Ascending aorta (tissue), 2 donors: Measurements from ENCODE around the gene DENND1B. TPM values are rescaled to one million over a fixed set of nuclear protein-coding genes. Genes with fewer than 3 reads are reported as not detected.

Experiments used
- DNase-seq, 2 donors: peaks; one replicate each; pipeline ENCODE4 v3.0.0-alpha.2; 2019; ENCODE audit warnings: low spot score in 2 of 2
- H3K27ac ChIP-seq, 2 donors: fragments of 200-600 bp; sonication (generic); one replicate each; pipeline ENCODE4 v1.5.1; 2016 to 2017; ENCODE audit warnings: mild to moderate bottlenecking in 1 of 2
- H3K27me3 ChIP-seq: fragments of 200-600 bp; sonication (generic); one replicate; pipeline ENCODE4 v1.5.1; 2017
- H3K36me3 ChIP-seq, 2 donors: fragments of 200-600 bp; sonication (generic); one replicate each; pipeline ENCODE4 v1.5.1; 2016
- H3K4me1 ChIP-seq, 2 donors: fragments of 200-600 bp; sonication (generic); one replicate each; pipeline ENCODE4 v1.5.1; 2016 to 2017; ENCODE audit warnings: mild to moderate bottlenecking in 1 of 2
- H3K4me3 ChIP-seq, 2 donors: fragments of 200-600 bp; sonication (generic); one replicate each; pipeline ENCODE4 v1.5.1; 2016 to 2017; ENCODE audit warnings: mild to moderate bottlenecking in 1 of 2
- H3K9me3 ChIP-seq, 2 donors: fragments of 200-600 bp; sonication (generic); one replicate each; pipeline ENCODE4 v1.5.1; 2016
- intact Hi-C: fragments of 100-400 bp; cut with DNase I; formaldehyde crosslinking; loops from one replicate; pipeline ENCODE4 v1.15.1; 2023
- total RNA-seq: library from RNA; depleted of rRNA; stranded (reverse); fragments of >200 nt; gene quantifications from one replicate; pipeline ENCODE4 v1.1.0, GENCODE V29; 2016
- TF ChIP-seq, protein P1 (sequence below), 3 experiments: fragments of 200-600 bp in 2 of 3; fragments of 450-650 bp in 1 of 3; sonication (generic) in 2 of 3; IDR thresholded peaks; one replicate each; pipeline ENCODE4 v1.5.1; 2016 to 2019; ENCODE audit warnings: antibody characterized with exemption in 3 of 3, mild to moderate bottlenecking in 1 of 3, moderate library complexity in 1 of 3

DENND1B gene
- total RNA-seq, 1 donor from 2014 or later, result 12.2 TPM

DNA sequence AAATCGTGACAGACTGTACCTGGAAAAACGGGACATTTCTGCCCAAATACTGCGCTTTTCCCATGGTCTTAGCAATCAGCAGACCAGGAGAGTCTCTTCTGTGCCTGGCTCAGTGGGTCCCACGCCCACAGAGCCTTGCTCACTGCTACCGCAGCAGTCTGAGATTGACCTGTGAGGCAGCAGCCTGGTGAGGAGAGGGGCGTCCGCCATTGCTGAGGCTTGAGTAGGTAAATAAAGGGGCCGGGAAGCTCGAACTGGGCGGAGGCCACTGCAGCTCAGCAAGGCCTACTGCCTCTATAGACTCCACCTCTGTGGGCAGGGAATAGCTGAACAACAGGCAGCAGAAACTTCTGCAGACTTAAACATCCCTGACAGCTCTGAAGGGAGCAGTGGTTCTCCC, 203.1 kb downstream of the DENND1B start:
- no peak for DNase-seq
- H3K9me3 ChIP-seq, result peaks cover 13 to 22% of the 10 kb centered on the region in 2 donors
- H3K4me3 ChIP-seq, result no peak overlapping the region
- intact Hi-C loops, result no loop called here
- no peak overlapping the region for H3K27ac ChIP-seq
- peaks cover 5 to 11% of the 10 kb centered on the region in 2 donors for H3K36me3 ChIP-seq
- no peaks in the 10 kb centered on the region for H3K27me3 ChIP-seq
- TF ChIP-seq, protein P1, sequence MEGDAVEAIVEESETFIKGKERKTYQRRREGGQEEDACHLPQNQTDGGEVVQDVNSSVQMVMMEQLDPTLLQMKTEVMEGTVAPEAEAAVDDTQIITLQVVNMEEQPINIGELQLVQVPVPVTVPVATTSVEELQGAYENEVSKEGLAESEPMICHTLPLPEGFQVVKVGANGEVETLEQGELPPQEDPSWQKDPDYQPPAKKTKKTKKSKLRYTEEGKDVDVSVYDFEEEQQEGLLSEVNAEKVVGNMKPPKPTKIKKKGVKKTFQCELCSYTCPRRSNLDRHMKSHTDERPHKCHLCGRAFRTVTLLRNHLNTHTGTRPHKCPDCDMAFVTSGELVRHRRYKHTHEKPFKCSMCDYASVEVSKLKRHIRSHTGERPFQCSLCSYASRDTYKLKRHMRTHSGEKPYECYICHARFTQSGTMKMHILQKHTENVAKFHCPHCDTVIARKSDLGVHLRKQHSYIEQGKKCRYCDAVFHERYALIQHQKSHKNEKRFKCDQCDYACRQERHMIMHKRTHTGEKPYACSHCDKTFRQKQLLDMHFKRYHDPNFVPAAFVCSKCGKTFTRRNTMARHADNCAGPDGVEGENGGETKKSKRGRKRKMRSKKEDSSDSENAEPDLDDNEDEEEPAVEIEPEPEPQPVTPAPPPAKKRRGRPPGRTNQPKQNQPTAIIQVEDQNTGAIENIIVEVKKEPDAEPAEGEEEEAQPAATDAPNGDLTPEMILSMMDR (IDR thresholded peaks at IDR 0.05), result no peak
- no peaks in the 10 kb centered on the region for H3K4me1 ChIP-seq

DNA sequence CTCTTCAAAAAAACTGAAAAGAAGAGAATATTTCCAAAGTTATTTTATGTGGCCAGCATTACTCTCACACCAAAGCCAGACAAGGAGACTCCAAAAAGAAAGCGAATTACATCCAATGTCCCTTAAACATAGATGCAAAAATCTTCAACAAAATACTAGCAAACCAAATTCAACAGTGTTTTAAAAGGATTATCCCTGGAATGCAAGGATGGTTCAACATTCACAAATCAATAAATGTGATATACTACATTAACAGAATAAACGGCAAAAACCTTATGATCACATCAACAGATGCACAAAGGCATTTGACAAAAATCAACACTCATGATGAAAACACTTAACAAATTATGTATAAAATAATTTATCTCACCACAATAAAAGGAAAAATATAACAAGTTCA, 207.8 kb downstream of the DENND1B start:
- TF ChIP-seq, protein P1 (IDR thresholded peaks at IDR 0.05), result no peak
- H3K4me1 ChIP-seq, result no peaks in the 10 kb centered on the region
- no peak for DNase-seq
- peaks cover 3 to 9% of the 10 kb centered on the region in 2 donors for H3K36me3 ChIP-seq
- no peak overlapping the region for H3K27ac ChIP-seq
- no peaks in the 10 kb centered on the region for H3K27me3 ChIP-seq
- intact Hi-C loops, result no loop called here
- H3K4me3 ChIP-seq, result no peak overlapping the region
- H3K9me3 ChIP-seq, result peaks cover 13 to 23% of the 10 kb centered on the region in 2 donors

DNA sequence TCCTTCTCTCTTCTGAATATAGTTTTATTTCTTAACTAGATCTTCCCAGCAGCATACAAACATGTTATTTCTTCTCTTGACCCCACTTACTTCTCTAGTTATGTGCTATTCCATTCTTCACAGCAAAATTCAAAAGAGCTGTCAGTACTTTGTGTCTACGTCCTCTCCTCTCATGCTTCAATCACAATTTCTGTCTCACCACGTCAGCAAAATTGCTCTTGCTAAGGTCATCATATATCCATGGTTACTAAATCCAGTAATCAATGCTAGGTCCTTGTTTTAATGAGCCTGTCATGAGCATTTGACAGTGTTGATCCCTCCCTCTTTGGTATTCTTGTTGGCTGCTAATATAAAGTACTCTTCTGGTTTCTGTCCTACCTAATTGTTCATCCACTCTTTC, 214.2 kb downstream of the DENND1B start:
- intact Hi-C loops, result no loop called here
- Histone ChIP-seq H3K36me3 (no peaks in the 10 kb centered on the region), H3K9me3 (no peaks in the 10 kb centered on the region), H3K27me3 (no peaks in the 10 kb centered on the region), H3K4me3 (no peak overlapping the region), H3K27ac (no peak overlapping the region), H3K4me1 (no peaks in the 10 kb centered on the region)
- TF ChIP-seq, protein P1 (IDR thresholded peaks at IDR 0.05), result no peak
- DNase-seq, result no peak

GRCh38 chr1:197559655-197560054, 215.6 kb downstream of the DENND1B start:
- Histone ChIP-seq H3K4me3 (no peak overlapping the region), H3K27ac (no peak overlapping the region), H3K4me1 (no peaks in the 10 kb centered on the region), H3K9me3 (no peaks in the 10 kb centered on the region), H3K27me3 (no peaks in the 10 kb centered on the region), H3K36me3 (no peaks in the 10 kb centered on the region)
- TF ChIP-seq, protein P1 (IDR thresholded peaks at IDR 0.05), result no peak
- intact Hi-C loops, result no loop called here
- DNase-seq, result no peak

- Histone ChIP-seq H3K36me3 (no peaks in the 10 kb centered on the region), H3K27me3 (no peaks in the 10 kb centered on the region), H3K9me3 (no peaks in the 10 kb centered on the region), H3K4me1 (no peaks in the 10 kb centered on the region), H3K27ac (no peak overlapping the region), H3K4me3 (no peak overlapping the region)
- DNase-seq, result no peak
- TF ChIP-seq, protein P1 (IDR thresholded peaks at IDR 0.05), result no peak
- intact Hi-C loops, result no loop called here
Observed at GRCh38 chr1:197559244-197559643, 216.0 kb downstream of the DENND1B start.

GRCh38 chr1:197557302-197557701, 218.0 kb downstream of the DENND1B start:
- TF ChIP-seq, protein P1 (IDR thresholded peaks at IDR 0.05), result no peak
- no peaks in the 10 kb centered on the region for H3K9me3 ChIP-seq
- H3K4me3 ChIP-seq, result no peak overlapping the region
- H3K36me3 ChIP-seq, result no peaks in the 10 kb centered on the region
- H3K4me1 ChIP-seq, result no peaks in the 10 kb centered on the region
- H3K27ac ChIP-seq, result no peak overlapping the region
- no peak for DNase-seq
- no peaks in the 10 kb centered on the region for H3K27me3 ChIP-seq
- intact Hi-C loops, result no loop called here
